MM.1S (cell line): ENCODE measurements around the gene SURF1.

Experiments used
- DNase-seq: peaks from one replicate; pipeline ENCODE4 v3.0.0-alpha.2; 2015
- H2AFZ ChIP-seq: fragments of 300-600 bp; sonication (generic); 2 replicates; pipeline ENCODE4 v1.6.0; 2016; ENCODE audit warnings: antibody characterized with exemption, low read length
- H3F3A ChIP-seq: fragments of 300-600 bp; sonication (generic); 2 replicates; pipeline ENCODE4 v1.6.1; 2016; ENCODE audit warnings: mild to moderate bottlenecking, antibody characterized with exemption, low read length, moderate library complexity, mixed read lengths; ENCODE audit not compliant: insufficient read depth
- H3K27ac ChIP-seq: fragments of 300-600 bp; sonication (generic); 2 replicates; pipeline ENCODE4 v1.5.1; 2016; ENCODE audit warnings: mild to moderate bottlenecking, low read length
- H3K27me3 ChIP-seq: fragments of 300-600 bp; sonication (generic); replicated peaks from 2 replicates; pipeline ENCODE4 v1.6.0; 2016; ENCODE audit warnings: low read length; ENCODE audit not compliant: insufficient read depth
- H3K36me3 ChIP-seq: fragments of 300-600 bp; sonication (generic); replicated peaks from 2 replicates; pipeline ENCODE4 v1.6.1; 2016; ENCODE audit warnings: mild to moderate bottlenecking, low read length, mixed read lengths; ENCODE audit not compliant: insufficient read depth
- H3K4me1 ChIP-seq: fragments of 300-600 bp; sonication (generic); 2 replicates; pipeline ENCODE4 v1.6.1; 2016; ENCODE audit warnings: low read length, mixed read lengths
- H3K4me2 ChIP-seq: fragments of 300-600 bp; sonication (generic); 2 replicates; pipeline ENCODE4 v1.6.0; 2016; ENCODE audit warnings: low read depth, low read length
- H3K4me3 ChIP-seq: fragments of 300-600 bp; sonication (generic); 2 replicates; pipeline ENCODE4 v1.5.1; 2016; ENCODE audit warnings: low read length, mixed read lengths
- H3K79me2 ChIP-seq: fragments of 300-600 bp; sonication (generic); 2 replicates; pipeline ENCODE4 v1.6.1; 2016; ENCODE audit warnings: mixed run types, low read length, mixed read lengths
- H3K9ac ChIP-seq: fragments of 300-600 bp; sonication (generic); 2 replicates; pipeline ENCODE4 v1.6.1; 2016; ENCODE audit warnings: low read length, mixed read lengths
- H3K9me2 ChIP-seq: fragments of 300-600 bp; sonication (generic); replicated peaks from 2 replicates; pipeline ENCODE4 v1.6.1; 2016; ENCODE audit warnings: mild to moderate bottlenecking, low read length, mixed read lengths; ENCODE audit not compliant: insufficient read depth
- H3K9me3 ChIP-seq: fragments of 300-600 bp; sonication (generic); replicated peaks from 2 replicates; pipeline ENCODE4 v1.6.1; 2016; ENCODE audit warnings: mild to moderate bottlenecking, low read length, mixed read lengths; ENCODE audit not compliant: insufficient read depth
- H4K20me1 ChIP-seq: fragments of 300-600 bp; sonication (generic); 2 replicates; pipeline ENCODE4 v1.6.1; 2016; ENCODE audit warnings: mild to moderate bottlenecking, low read length, moderate library complexity, mixed read lengths; ENCODE audit not compliant: insufficient read depth
- CTCF ChIP-seq: fragments of 300-600 bp; sonication (generic); IDR thresholded peaks from 2 replicates; pipeline ENCODE4 v1.5.1; 2016; ENCODE audit warnings: antibody characterized with exemption, low read length, mixed read lengths
- EZH2 ChIP-seq: fragments of 300-600 bp; sonication (generic); optimal IDR thresholded peaks from 2 replicates; pipeline ENCODE3; 2017; ENCODE audit warnings: low read depth, mild to moderate bottlenecking, antibody characterized with exemption, low read length, mixed read lengths
- EZH2phosphoT487 ChIP-seq: fragments of 300-600 bp; sonication (generic); IDR thresholded peaks from 2 replicates; pipeline ENCODE4 v1.6.1; 2018; ENCODE audit warnings: antibody characterized with exemption, low read length

Gene SURF1

GRCh38 chr9:133332381-133332730 lies 23.9 kb downstream of the SURF1 start:
- Histone ChIP-seq H3K4me1 (0 out of 2 replicates have a peak, but pooled peaks cover 4% of the 10 kb centered on the region), H3K4me3 (no peak overlapping the region), H3K36me3 (peaks cover 13% of the 10 kb centered on the region), H3K9me2 (no peaks in the 10 kb centered on the region), H3F3A (peaks cover 6% of the 10 kb centered on the region; the same call in 1 of the 2 replicates), H3K79me2 (peaks cover 19% of the 10 kb centered on the region), H3K9me3 (no peaks in the 10 kb centered on the region), H3K27ac (no peak overlapping the region), H3K27me3 (peaks cover 7% of the 10 kb centered on the region), H4K20me1 (no peaks in the 10 kb centered on the region), H3K4me2 (no peak overlapping the region), H2AFZ (no peak overlapping the region), H3K9ac (no peak overlapping the region)
- TF ChIP-seq EZH2phosphoT487: no peak
- TF ChIP-seq CTCF: no peak
- TF ChIP-seq EZH2: no peak
- DNase-seq: no peak

- peaks cover 19% of the 10 kb centered on the region for H3K79me2 ChIP-seq
- no peak overlapping the region for H3K9ac ChIP-seq
- no peak overlapping the region for H3K27ac ChIP-seq
- H3K4me1 ChIP-seq: 0 out of 2 replicates have a peak, but pooled peaks cover 4% of the 10 kb centered on the region
- no peaks in the 10 kb centered on the region for H3K9me2 ChIP-seq
- no peaks in the 10 kb centered on the region for H3K9me3 ChIP-seq
- no peak overlapping the region for H2AFZ ChIP-seq
- no peaks in the 10 kb centered on the region for H4K20me1 ChIP-seq
- H3K27me3 ChIP-seq: peaks cover 11% of the 10 kb centered on the region
- H3K4me3 ChIP-seq: no peak overlapping the region
- H3K4me2 ChIP-seq: no peak overlapping the region
- DNase-seq: no peak
- H3K36me3 ChIP-seq: peaks cover 13% of the 10 kb centered on the region
- TF ChIP-seq EZH2: no peak
- TF ChIP-seq EZH2phosphoT487: no peak
- no peak for TF ChIP-seq CTCF
- H3F3A ChIP-seq: 0 out of 2 replicates have a peak, but pooled peaks cover 4% of the 10 kb centered on the region
These were observed 24.5 kb downstream of the SURF1 start for GRCh38 chr9:133331641-133332380.

- Histone ChIP-seq H3K4me1 (0 out of 2 replicates have a peak, but pooled peaks cover 4% of the 10 kb centered on the region), H4K20me1 (no peaks in the 10 kb centered on the region), H3K27ac (no peak overlapping the region), H3K4me3 (no peak overlapping the region), H3K36me3 (peaks cover 13% of the 10 kb centered on the region), H3K9ac (no peak overlapping the region), H3F3A (0 out of 2 replicates have a peak, but pooled peaks cover 4% of the 10 kb centered on the region), H3K9me2 (no peaks in the 10 kb centered on the region), H3K27me3 (peaks cover 14% of the 10 kb centered on the region), H3K4me2 (no peak overlapping the region), H3K9me3 (no peaks in the 10 kb centered on the region), H2AFZ (no peak overlapping the region), H3K79me2 (peaks cover 19% of the 10 kb centered on the region)
- TF ChIP-seq CTCF: no peak
- no peak for TF ChIP-seq EZH2
- no peak for TF ChIP-seq EZH2phosphoT487
- no peak for DNase-seq
These were observed 25.1 kb downstream of the SURF1 start for GRCh38 chr9:133331221-133331620.
